Measurements from ENCODE around the gene CCSER1.
"Not testable (repeated sequence)": the region's sequence is repeated elsewhere in the genome, so short reads cannot be mapped to it uniquely, and the experiment has no call there.

CCSER1 gene

GRCh38 chr4:90458576-90458975, 331.4 kb downstream of the CCSER1 start:
- Histone ChIP-seq H3K27ac (ENCODE audit: low read length) (no peak overlapping the region), H3K9me3 (ENCODE audit: insufficient read depth, low read depth, low read length) (no peaks in the 10 kb centered on the region), H3K36me3 (ENCODE audit: insufficient read depth, low read depth, low read length) (no peaks in the 10 kb centered on the region), H3K9ac (ENCODE audit: low read depth, low read length) (no peak overlapping the region), H3K27me3 (ENCODE audit: insufficient read depth, low read length) (no peaks in the 10 kb centered on the region), H3K4me3 (ENCODE audit: low read length) (no peak overlapping the region), H3K4me1 (ENCODE audit: insufficient read depth, low read length) (no peaks in the 10 kb centered on the region)

DNA sequence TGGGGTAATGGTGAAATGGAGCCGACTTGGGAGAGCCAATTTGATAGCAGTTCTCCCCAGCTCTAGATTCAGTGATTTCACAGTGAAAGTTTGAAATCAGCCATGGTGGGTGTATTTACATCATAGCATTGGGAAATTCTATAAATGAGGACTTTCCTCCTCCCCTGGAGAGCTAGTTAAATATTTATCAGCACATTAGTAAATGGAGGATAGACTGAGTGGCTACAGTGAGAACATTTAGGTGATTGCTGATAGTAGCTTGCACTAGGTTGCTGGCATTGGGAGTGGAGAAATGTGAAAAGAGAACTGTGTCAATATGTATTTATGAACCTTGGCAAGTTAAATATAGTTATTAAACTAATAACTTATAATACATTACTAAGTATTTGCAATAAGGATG, 347.3 kb downstream of the CCSER1 start:
- no peak overlapping the region for H3K4me3 ChIP-seq (ENCODE audit: low read length)
- H3K27me3 ChIP-seq (ENCODE audit: insufficient read depth, low read length), result no peaks in the 10 kb centered on the region
- no peak overlapping the region for H3K27ac ChIP-seq (ENCODE audit: low read length)
- no peaks in the 10 kb centered on the region for H3K4me1 ChIP-seq (ENCODE audit: insufficient read depth, low read length)
- H3K9ac ChIP-seq (ENCODE audit: low read depth, low read length), result no peak overlapping the region
- H3K36me3 ChIP-seq (ENCODE audit: insufficient read depth, low read depth, low read length), result no peaks in the 10 kb centered on the region
- H3K9me3 ChIP-seq (ENCODE audit: insufficient read depth, low read depth, low read length), result no peaks in the 10 kb centered on the region

DNA sequence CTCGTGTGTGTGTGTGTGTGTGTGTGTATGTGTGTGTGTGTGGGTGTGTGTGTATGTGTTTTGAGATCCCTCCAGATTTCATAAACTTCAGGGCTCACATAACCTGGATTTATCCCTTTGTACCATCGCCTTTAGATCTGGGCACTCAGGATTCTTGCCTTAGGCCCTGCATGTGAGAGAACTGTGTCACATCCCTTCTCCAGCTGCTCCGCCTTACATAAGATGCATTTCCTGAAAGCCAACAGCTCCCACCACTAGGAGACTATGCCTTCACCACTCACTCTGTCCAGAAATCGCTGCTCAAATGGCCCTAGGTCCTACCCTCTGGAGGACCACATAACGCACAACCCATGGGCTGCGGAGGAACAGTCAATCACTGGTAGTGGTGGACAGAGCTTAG, 348.8 kb downstream of the CCSER1 start:
- Histone ChIP-seq H3K27me3 (ENCODE audit: insufficient read depth, low read length) (no peaks in the 10 kb centered on the region), H3K27ac (ENCODE audit: low read length) (no peak overlapping the region), H3K4me1 (ENCODE audit: insufficient read depth, low read length) (no peaks in the 10 kb centered on the region), H3K9me3 (ENCODE audit: insufficient read depth, low read depth, low read length) (no peaks in the 10 kb centered on the region), H3K36me3 (ENCODE audit: insufficient read depth, low read depth, low read length) (no peaks in the 10 kb centered on the region), H3K9ac (ENCODE audit: low read depth, low read length) (no peak overlapping the region), H3K4me3 (ENCODE audit: low read length) (no peak overlapping the region)

DNA sequence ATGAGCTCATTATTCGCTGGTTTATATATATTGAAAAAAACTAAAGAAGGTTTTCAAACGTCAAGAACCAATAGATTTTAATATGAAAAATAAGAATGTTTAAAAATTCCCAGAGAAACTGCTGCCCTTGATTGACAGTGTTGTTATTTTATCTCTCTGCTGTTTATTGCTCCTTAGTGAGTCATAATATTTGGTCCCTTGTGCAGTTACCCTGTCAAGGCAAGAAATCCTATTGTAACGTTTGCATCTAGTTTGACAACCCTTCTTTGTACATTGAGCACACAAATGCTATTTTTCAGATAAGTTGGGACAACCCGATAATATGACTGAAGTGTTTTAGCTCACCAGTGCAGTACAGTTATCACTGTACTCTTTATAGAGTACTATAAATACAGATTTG, 349.4 kb downstream of the CCSER1 start:
- no peaks in the 10 kb centered on the region for H3K27me3 ChIP-seq (ENCODE audit: insufficient read depth, low read length)
- no peaks in the 10 kb centered on the region for H3K9me3 ChIP-seq (ENCODE audit: insufficient read depth, low read depth, low read length)
- H3K36me3 ChIP-seq (ENCODE audit: insufficient read depth, low read depth, low read length), result no peaks in the 10 kb centered on the region
- H3K4me1 ChIP-seq (ENCODE audit: insufficient read depth, low read length), result no peaks in the 10 kb centered on the region
- no peak overlapping the region for H3K27ac ChIP-seq (ENCODE audit: low read length)
- no peak overlapping the region for H3K4me3 ChIP-seq (ENCODE audit: low read length)
- no peak overlapping the region for H3K9ac ChIP-seq (ENCODE audit: low read depth, low read length)

GRCh38 chr4:90484894-90485293, 357.7 kb downstream of the CCSER1 start:
- H3K27ac ChIP-seq (ENCODE audit: low read length); H3K4me3 ChIP-seq (ENCODE audit: low read length); H3K9ac ChIP-seq (ENCODE audit: low read depth, low read length); H3K4me1 ChIP-seq (ENCODE audit: insufficient read depth, low read length); H3K36me3 ChIP-seq (ENCODE audit: insufficient read depth, low read depth, low read length); H3K27me3 ChIP-seq (ENCODE audit: insufficient read depth, low read length): not testable (repeated sequence)
- H3K9me3 ChIP-seq (ENCODE audit: insufficient read depth, low read depth, low read length), result peaks cover 25% of the 10 kb centered on the region; the same call in 1 of the 2 replicates

DNA sequence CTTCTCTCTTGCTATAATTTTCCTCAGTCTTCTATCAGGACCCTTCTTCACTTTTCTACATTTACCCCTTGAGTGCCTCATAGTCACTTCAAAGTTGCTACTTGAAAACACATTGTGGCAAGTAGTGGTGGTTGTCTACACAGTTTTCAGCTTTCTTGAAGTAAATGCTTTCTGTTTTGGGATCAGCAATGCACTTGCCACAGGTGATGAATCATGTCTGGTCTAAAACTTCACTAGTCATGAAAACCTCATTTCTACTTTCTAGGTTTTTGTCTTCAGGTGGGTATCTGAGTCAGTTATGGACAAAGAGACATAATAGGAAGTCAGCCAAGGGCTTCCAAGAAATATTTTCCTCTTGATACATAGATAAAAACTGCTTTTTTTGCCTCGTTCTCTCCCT, 359.2 kb downstream of the CCSER1 start:
- Histone ChIP-seq H3K27ac (ENCODE audit: low read length) (no peak overlapping the region), H3K9me3 (ENCODE audit: insufficient read depth, low read depth, low read length) (peaks cover 25% of the 10 kb centered on the region; the same call in 1 of the 2 replicates), H3K9ac (ENCODE audit: low read depth, low read length) (no peak overlapping the region), H3K36me3 (ENCODE audit: insufficient read depth, low read depth, low read length) (no peaks in the 10 kb centered on the region), H3K4me3 (ENCODE audit: low read length) (no peak overlapping the region), H3K4me1 (ENCODE audit: insufficient read depth, low read length) (no peaks in the 10 kb centered on the region), H3K27me3 (ENCODE audit: insufficient read depth, low read length) (no peaks in the 10 kb centered on the region)

GRCh38 chr4:90495211-90495610, 368.0 kb downstream of the CCSER1 start:
- Histone ChIP-seq H3K4me3 (ENCODE audit: low read length) (no peak overlapping the region), H3K9ac (ENCODE audit: low read depth, low read length) (no peak overlapping the region), H3K27me3 (ENCODE audit: insufficient read depth, low read length) (no peaks in the 10 kb centered on the region), H3K36me3 (ENCODE audit: insufficient read depth, low read depth, low read length) (no peaks in the 10 kb centered on the region), H3K4me1 (ENCODE audit: insufficient read depth, low read length) (no peaks in the 10 kb centered on the region), H3K9me3 (ENCODE audit: insufficient read depth, low read depth, low read length) (peaks cover 1% of the 10 kb centered on the region; the same call in 1 of the 2 replicates), H3K27ac (ENCODE audit: low read length) (no peak overlapping the region)

DNA sequence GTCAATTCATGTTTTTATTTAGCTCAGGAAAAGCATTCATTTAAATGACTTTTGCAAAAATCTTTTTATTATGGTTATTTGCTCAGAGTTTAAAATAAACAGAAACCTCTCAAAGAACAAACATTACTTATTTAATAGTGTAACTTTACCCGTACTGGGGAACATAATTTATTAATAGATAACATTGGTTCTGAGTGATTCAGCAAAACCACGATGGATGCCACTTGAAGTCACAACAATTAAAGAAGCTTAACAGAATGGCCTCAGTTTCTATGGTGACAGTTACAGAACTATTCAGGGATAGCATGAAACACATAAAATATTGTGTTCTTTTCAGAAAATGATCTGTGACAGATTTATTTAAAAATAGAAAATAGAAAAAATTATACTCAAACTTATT, 368.7 kb downstream of the CCSER1 start:
- H3K4me1 ChIP-seq (ENCODE audit: insufficient read depth, low read length), result no peaks in the 10 kb centered on the region
- H3K27ac ChIP-seq (ENCODE audit: low read length), result no peak overlapping the region
- no peaks in the 10 kb centered on the region for H3K27me3 ChIP-seq (ENCODE audit: insufficient read depth, low read length)
- H3K4me3 ChIP-seq (ENCODE audit: low read length), result no peak overlapping the region
- H3K9me3 ChIP-seq (ENCODE audit: insufficient read depth, low read depth, low read length), result peaks cover 4% of the 10 kb centered on the region; the same call in 1 of the 2 replicates
- no peak overlapping the region for H3K9ac ChIP-seq (ENCODE audit: low read depth, low read length)
- no peaks in the 10 kb centered on the region for H3K36me3 ChIP-seq (ENCODE audit: insufficient read depth, low read depth, low read length)

GRCh38 chr4:90498175-90498574, 371.0 kb downstream of the CCSER1 start:
- Histone ChIP-seq H3K4me1 (ENCODE audit: insufficient read depth, low read length) (no peaks in the 10 kb centered on the region), H3K9ac (ENCODE audit: low read depth, low read length) (no peak overlapping the region), H3K36me3 (ENCODE audit: insufficient read depth, low read depth, low read length) (no peaks in the 10 kb centered on the region), H3K4me3 (ENCODE audit: low read length) (no peak overlapping the region), H3K27me3 (ENCODE audit: insufficient read depth, low read length) (no peaks in the 10 kb centered on the region), H3K9me3 (ENCODE audit: insufficient read depth, low read depth, low read length) (peaks cover 25% of the 10 kb centered on the region), H3K27ac (ENCODE audit: low read length) (no peak overlapping the region)

DNA sequence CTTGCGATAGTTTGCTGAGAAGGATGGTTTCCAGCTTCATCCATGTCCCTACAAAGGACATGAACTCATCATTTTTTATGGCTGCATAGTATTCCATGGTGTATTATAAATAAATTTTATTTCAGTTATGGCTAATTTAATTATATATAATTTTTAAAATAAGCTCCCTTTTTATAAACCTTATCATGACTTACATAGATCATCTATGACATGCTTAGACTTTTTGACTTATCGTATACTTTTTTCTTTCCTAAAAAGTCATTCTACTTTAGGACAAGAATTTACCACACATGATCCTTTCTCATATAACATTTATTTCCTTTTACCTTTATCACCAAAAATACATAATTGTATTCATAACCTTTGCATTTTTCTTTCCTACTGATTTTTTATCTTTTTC, 376.5 kb downstream of the CCSER1 start:
- Histone ChIP-seq H3K27ac (ENCODE audit: low read length) (no peak overlapping the region), H3K27me3 (ENCODE audit: insufficient read depth, low read length) (no peaks in the 10 kb centered on the region), H3K9me3 (ENCODE audit: insufficient read depth, low read depth, low read length) (peaks cover 63% of the 10 kb centered on the region), H3K4me1 (ENCODE audit: insufficient read depth, low read length) (no peaks in the 10 kb centered on the region), H3K4me3 (ENCODE audit: low read length) (no peak overlapping the region), H3K9ac (ENCODE audit: low read depth, low read length) (no peak overlapping the region), H3K36me3 (ENCODE audit: insufficient read depth, low read depth, low read length) (no peaks in the 10 kb centered on the region)

DNA sequence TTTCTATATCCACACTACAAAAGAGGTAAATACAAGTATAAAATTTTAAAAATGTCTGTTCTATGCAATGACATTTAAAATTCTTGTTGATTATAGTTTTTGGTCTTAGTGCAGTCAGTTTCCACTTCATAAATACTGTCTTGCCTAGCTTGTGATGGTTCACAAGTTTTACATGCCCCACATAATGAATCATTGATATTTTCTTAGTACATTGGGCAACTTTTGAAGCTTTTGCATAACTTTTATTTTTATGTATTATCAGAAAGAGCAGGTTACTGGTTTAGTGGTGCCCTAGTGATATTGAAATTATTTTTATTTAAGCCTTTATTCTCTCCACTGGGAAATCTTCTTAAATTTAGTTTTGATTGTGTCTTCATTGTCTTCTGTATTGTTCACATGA, 388.0 kb downstream of the CCSER1 start:
- no peak overlapping the region for H3K4me3 ChIP-seq (ENCODE audit: low read length)
- H3K9me3 ChIP-seq (ENCODE audit: insufficient read depth, low read depth, low read length), result no peaks in the 10 kb centered on the region
- no peaks in the 10 kb centered on the region for H3K4me1 ChIP-seq (ENCODE audit: insufficient read depth, low read length)
- no peaks in the 10 kb centered on the region for H3K27me3 ChIP-seq (ENCODE audit: insufficient read depth, low read length)
- no peak overlapping the region for H3K9ac ChIP-seq (ENCODE audit: low read depth, low read length)
- H3K36me3 ChIP-seq (ENCODE audit: insufficient read depth, low read depth, low read length), result no peaks in the 10 kb centered on the region
- no peak overlapping the region for H3K27ac ChIP-seq (ENCODE audit: low read length)

DNA sequence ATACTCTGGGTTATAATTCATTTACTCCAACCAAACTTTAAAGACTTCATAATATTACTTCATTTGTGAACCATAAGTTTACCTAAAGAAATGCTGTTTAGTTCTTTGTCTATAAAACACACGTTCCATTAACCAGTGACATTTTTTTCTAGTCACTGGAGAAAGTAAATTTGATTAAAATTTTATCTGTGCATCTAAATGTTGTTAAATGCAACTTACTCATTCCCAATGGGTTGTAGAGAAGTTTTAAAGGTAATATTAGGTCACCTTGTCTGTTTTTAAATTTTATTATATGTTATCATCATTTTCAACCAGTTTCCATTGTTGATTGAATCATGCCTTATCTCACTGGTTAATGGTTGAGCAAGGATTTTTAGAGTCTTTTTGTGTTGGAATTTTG, 401.4 kb downstream of the CCSER1 start:
- no peak overlapping the region for H3K27ac ChIP-seq (ENCODE audit: low read length)
- no peak overlapping the region for H3K4me3 ChIP-seq (ENCODE audit: low read length)
- no peak overlapping the region for H3K9ac ChIP-seq (ENCODE audit: low read depth, low read length)
- no peaks in the 10 kb centered on the region for H3K4me1 ChIP-seq (ENCODE audit: insufficient read depth, low read length)
- no peaks in the 10 kb centered on the region for H3K27me3 ChIP-seq (ENCODE audit: insufficient read depth, low read length)
- H3K9me3 ChIP-seq (ENCODE audit: insufficient read depth, low read depth, low read length), result no peaks in the 10 kb centered on the region
- no peaks in the 10 kb centered on the region for H3K36me3 ChIP-seq (ENCODE audit: insufficient read depth, low read depth, low read length)

DNA sequence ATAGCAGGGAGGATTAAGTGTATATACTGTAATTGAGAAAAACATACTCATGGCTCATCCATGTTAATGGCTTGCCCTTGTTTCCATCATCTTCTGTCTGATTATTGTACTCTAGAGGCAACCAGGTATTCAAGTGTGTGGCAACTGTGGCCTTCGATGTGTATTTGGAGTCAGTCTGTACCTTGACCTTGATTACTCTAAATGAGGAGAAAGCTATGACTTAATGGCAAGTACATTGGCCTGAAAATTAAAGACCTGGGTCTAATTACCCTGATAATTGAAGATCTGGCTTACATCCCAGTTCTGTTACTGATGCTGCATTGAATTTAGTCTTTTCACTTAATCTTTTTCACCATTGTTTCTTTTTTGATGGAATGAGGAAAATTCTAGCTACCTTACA, 409.2 kb downstream of the CCSER1 start:
- Histone ChIP-seq H3K36me3 (ENCODE audit: insufficient read depth, low read depth, low read length) (no peaks in the 10 kb centered on the region), H3K27ac (ENCODE audit: low read length) (no peak overlapping the region), H3K4me1 (ENCODE audit: insufficient read depth, low read length) (peaks cover 15% of the 10 kb centered on the region; the same call in 1 of the 2 replicates), H3K27me3 (ENCODE audit: insufficient read depth, low read length) (no peaks in the 10 kb centered on the region), H3K9ac (ENCODE audit: low read depth, low read length) (no peak overlapping the region), H3K4me3 (ENCODE audit: low read length) (no peak overlapping the region), H3K9me3 (ENCODE audit: insufficient read depth, low read depth, low read length) (no peaks in the 10 kb centered on the region)

Data from iPS-20b (cell line).